HUES64 (cell line): ENCODE data around the gene MZT2B.
"Not testable (repeated sequence)": the region's sequence is repeated elsewhere in the genome, so short reads cannot be mapped to it uniquely, and the experiment has no call there.

ENCODE experiments used
- H3K27ac ChIP-seq: 2 replicates; pipeline ENCODE4 v1.7.0; 2013; ENCODE audit warnings: low read depth, low read length, inconsistent platforms
- H3K27me3 ChIP-seq: 2 replicates; pipeline ENCODE4 v1.6.1; 2013; ENCODE audit warnings: mild to moderate bottlenecking, low read length; ENCODE audit not compliant: insufficient read depth
- H3K36me3 ChIP-seq: 2 replicates; pipeline ENCODE4 v1.6.1; 2013; ENCODE audit warnings: mild to moderate bottlenecking, low read length; ENCODE audit not compliant: insufficient read depth
- H3K4me1 ChIP-seq: 2 replicates; pipeline ENCODE4 v1.6.1; 2013; ENCODE audit warnings: mild to moderate bottlenecking, low read length, moderate library complexity; ENCODE audit not compliant: insufficient read depth
- H3K4me3 ChIP-seq: 2 replicates; pipeline ENCODE4 v1.5.1; 2013; ENCODE audit warnings: mild to moderate bottlenecking, low read length, moderate library complexity
- H3K9ac ChIP-seq: 2 replicates; pipeline ENCODE4 v1.6.1; 2013; ENCODE audit warnings: mild to moderate bottlenecking, low read depth, low read length
- H3K9me3 ChIP-seq: 2 replicates; pipeline ENCODE4 v1.6.1; 2013; ENCODE audit warnings: low read depth, low read length; ENCODE audit not compliant: insufficient read depth
- WGBS: fragments of 150-250, 120-280 bp; methylation state at CpG from one replicate; pipeline ENCODE4 v1.1.7; 2013; ENCODE audit warnings: missing lambda C conversion rate; 5-methylcytosine and 5-hydroxymethylcytosine counted together

MZT2B gene

GRCh38 chr2:130195089-130195635 is 13.1 kb downstream of the MZT2B start:
- not testable (repeated sequence) for H3K4me3 ChIP-seq, H3K4me1 ChIP-seq, H3K27me3 ChIP-seq, H3K36me3 ChIP-seq, H3K27ac ChIP-seq, H3K9me3 ChIP-seq, H3K9ac ChIP-seq
- 94% methylated on average over 8 of the region's 9 CpGs for WGBS

GRCh38 chr2:130196052-130196451 is 14.0 kb downstream of the MZT2B start:
- H3K9ac ChIP-seq, H3K9me3 ChIP-seq, H3K27ac ChIP-seq, H3K36me3 ChIP-seq, H3K27me3 ChIP-seq, H3K4me3 ChIP-seq, H3K4me1 ChIP-seq: not testable (repeated sequence)
- WGBS = 90% methylated on average over 10 of the region's 13 CpGs

GRCh38 chr2:130198343-130198742 is 16.3 kb downstream of the MZT2B start, which contains the start of gene TUBA3E:
TSS of gene TUBA3E (minus strand) at chr2:130198439. CDS start at chr2:130198360, 79 bp downstream.
- Histone ChIP-seq H3K27ac (no peak within 1 kb of the TSS), H3K4me3 (no peak within 1 kb of the TSS), H3K27me3 (no peaks in the 10 kb centered on the region), H3K4me1 (no peaks in the 10 kb centered on the region), H3K9me3 (no peaks in the 10 kb centered on the region), H3K9ac (no peak within 1 kb of the TSS), H3K36me3 (no peaks in the 10 kb centered on the region)
- 97% methylated on average over 26 of the region's 26 CpGs for WGBS

- H3K27ac ChIP-seq, H3K36me3 ChIP-seq, H3K9ac ChIP-seq, H3K4me1 ChIP-seq, H3K4me3 ChIP-seq, H3K27me3 ChIP-seq, H3K9me3 ChIP-seq: not testable (repeated sequence)
- 71% methylated on average over 1 of the region's 7 CpGs for WGBS
Observed at GRCh38 chr2:130202518-130202917, 20.5 kb downstream of the MZT2B start.

- not testable (repeated sequence) for H3K9ac ChIP-seq, H3K27ac ChIP-seq, H3K36me3 ChIP-seq, H3K4me1 ChIP-seq, H3K4me3 ChIP-seq, H3K27me3 ChIP-seq, H3K9me3 ChIP-seq
- 84% methylated on average over 2 of the region's 3 CpGs for WGBS
Observed at GRCh38 chr2:130203150-130203549, 21.1 kb downstream of the MZT2B start.

- WGBS = 94% methylated on average over 12 of the region's 13 CpGs
- not testable (repeated sequence) for H3K9ac ChIP-seq, H3K9me3 ChIP-seq, H3K36me3 ChIP-seq, H3K27ac ChIP-seq, H3K27me3 ChIP-seq, H3K4me1 ChIP-seq, H3K4me3 ChIP-seq
Observed at GRCh38 chr2:130207051-130207450, 25.0 kb downstream of the MZT2B start.

- H3K36me3 ChIP-seq, H3K27ac ChIP-seq, H3K4me3 ChIP-seq, H3K4me1 ChIP-seq, H3K9ac ChIP-seq, H3K27me3 ChIP-seq, H3K9me3 ChIP-seq: not testable (repeated sequence)
- WGBS = no CpG with 5 or more reads among the region's 2 CpGs
Observed at GRCh38 chr2:130219147-130219546, 37.1 kb downstream of the MZT2B start.

GRCh38 chr2:130220505-130220904 is 38.4 kb downstream of the MZT2B start:
- H3K9me3 ChIP-seq, H3K27me3 ChIP-seq, H3K4me1 ChIP-seq, H3K4me3 ChIP-seq, H3K27ac ChIP-seq, H3K9ac ChIP-seq, H3K36me3 ChIP-seq: not testable (repeated sequence)
- WGBS = no CpG with 5 or more reads among the region's 1 CpG

- H3K9ac ChIP-seq, H3K9me3 ChIP-seq, H3K36me3 ChIP-seq, H3K27ac ChIP-seq, H3K4me1 ChIP-seq, H3K27me3 ChIP-seq, H3K4me3 ChIP-seq: not testable (repeated sequence)
- no CpG with 5 or more reads among the region's 4 CpGs for WGBS
Observed at GRCh38 chr2:130222523-130222922, 40.5 kb downstream of the MZT2B start.

GRCh38 chr2:130228005-130228404 is 45.9 kb downstream of the MZT2B start:
- WGBS = 96% methylated on average over 21 of the region's 21 CpGs
- H3K9ac ChIP-seq, H3K36me3 ChIP-seq, H3K27me3 ChIP-seq, H3K27ac ChIP-seq, H3K9me3 ChIP-seq, H3K4me3 ChIP-seq, H3K4me1 ChIP-seq: not testable (repeated sequence)

GRCh38 chr2:130228467-130229160 is 46.6 kb downstream of the MZT2B start:
- not testable (repeated sequence) for H3K4me3 ChIP-seq, H3K27me3 ChIP-seq, H3K27ac ChIP-seq, H3K9me3 ChIP-seq, H3K4me1 ChIP-seq, H3K36me3 ChIP-seq, H3K9ac ChIP-seq
- WGBS = 98% methylated on average over 69 of the region's 69 CpGs

- not testable (repeated sequence) for H3K9ac ChIP-seq, H3K27me3 ChIP-seq, H3K27ac ChIP-seq, H3K36me3 ChIP-seq, H3K9me3 ChIP-seq, H3K4me1 ChIP-seq
- peak overlapping the region; percentile 13; the same call in 1 of the 2 replicates for H3K4me3 ChIP-seq
- WGBS = 97% methylated on average over 48 of the region's 48 CpGs
Observed at GRCh38 chr2:130229161-130229510, 47.1 kb downstream of the MZT2B start.
